GM06990 (cell line): ENCODE results near the gene HES5.

Experiments
- DNase-seq: peaks from one replicate; pipeline ENCODE4 v3.0.0-alpha.2; 2011; ENCODE audit not compliant: insufficient read length; ENCODE audit errors: extremely low read depth
- H3K27me3 ChIP-seq: replicated peaks from 2 replicates; pipeline ENCODE4 v1.6.0; 2011; ENCODE audit warnings: low read length; ENCODE audit not compliant: control insufficient read depth, insufficient read depth
- H3K36me3 ChIP-seq: 2 replicates; pipeline ENCODE4 v1.5.1; 2011; ENCODE audit warnings: low read length; ENCODE audit not compliant: control insufficient read depth, insufficient read depth
- H3K4me3 ChIP-seq: replicated peaks from 2 replicates; pipeline ENCODE4 v1.5.1; 2011; ENCODE audit warnings: low read depth, mild to moderate bottlenecking, control low read depth, low read length
- CTCF ChIP-seq: IDR thresholded peaks from 2 replicates; pipeline ENCODE4 v1.5.1; 2011; ENCODE audit warnings: low read length, control low read depth, mild to moderate bottlenecking, inconsistent platforms; ENCODE audit not compliant: insufficient read depth, poor library complexity, severe bottlenecking

Gene HES5

GRCh38 chr1:2525920-2526823 lies 3.9 kb downstream of the HES5 start, which contains the start of gene PANK4:
Gene PANK4, minus strand, starts transcription at chr1:2526596. Its CDS starts 9 bp downstream, at chr1:2526587.
- TF ChIP-seq CTCF = no peak
- Histone ChIP-seq H3K36me3 (peaks cover 2% of the 10 kb centered on the region), H3K4me3 (peak within 1 kb of the TSS; percentile 78), H3K27me3 (peaks cover 2% of the 10 kb centered on the region; the same call in 1 of the 2 replicates)
- peak; percentile 92 for DNase-seq

- Histone ChIP-seq H3K27me3 (no peaks in the 10 kb centered on the region; the same call in 1 of the 2 replicates), H3K4me3 (peak overlapping the region; percentile 78), H3K36me3 (peaks cover 7% of the 10 kb centered on the region)
- no peak for DNase-seq
- TF ChIP-seq CTCF = no peak
These were observed 4.5 kb downstream of the HES5 start for GRCh38 chr1:2525572-2525919.

GRCh38 chr1:2523891-2524609 lies 6.0 kb downstream of the HES5 start:
- H3K4me3 ChIP-seq = no peak overlapping the region; the same call in 1 of the 2 replicates
- H3K36me3 ChIP-seq = peaks cover 16% of the 10 kb centered on the region

GRCh38 chr1:2523191-2523890 lies 6.7 kb downstream of the HES5 start:
- Histone ChIP-seq H3K27me3 (no peaks in the 10 kb centered on the region), H3K36me3 (peaks cover 21% of the 10 kb centered on the region), H3K4me3 (no peak overlapping the region)
- DNase-seq = no peak
- TF ChIP-seq CTCF = no peak

More at GRCh38 chr1:2523891-2524609, 6.0 kb downstream of the HES5 start:
- no peak for TF ChIP-seq CTCF
- no peak for DNase-seq
- H3K27me3 ChIP-seq = no peaks in the 10 kb centered on the region

GRCh38 chr1:2522230-2522629 lies 7.8 kb downstream of the HES5 start:
- DNase-seq = no peak
- Histone ChIP-seq H3K27me3 (no peaks in the 10 kb centered on the region), H3K4me3 (no peak overlapping the region), H3K36me3 (peaks cover 28% of the 10 kb centered on the region)
- TF ChIP-seq CTCF = no peak
